HEK293T (cell line): ENCODE measurements around the gene SYNE1.

Experiments
- HDGF ChIP-seq: fragments of 450-650 bp; IDR thresholded peaks from 2 replicates; pipeline ENCODE4 v1.6.1; 2017; ENCODE audit warnings: antibody characterized with exemption, borderline replicate concordance
- SP1 ChIP-seq: fragments of 450-650 bp; IDR thresholded peaks from 2 replicates; pipeline ENCODE4 v1.6.1; 2017
- TARDBP ChIP-seq: fragments of 450-650 bp; IDR thresholded peaks from 2 replicates; pipeline ENCODE4 v1.6.1; 2016

GRCh38 chr6:152118224-152118623, 518.9 kb downstream of the SYNE1 start:
- TF ChIP-seq TARDBP (no peak), SP1 (no peak), HDGF (no peak)
